GM23338 (cell line): ENCODE data around the gene KIF1A. TPM values are rescaled to one million over a fixed set of nuclear protein-coding genes. Genes with fewer than 3 reads are reported as not detected.

Experiments
- ATAC-seq: fragments of 200-7000 bp; cut with Tn5 transposase; 3 replicates; pipeline ENCODE4 v1.9.1; 2020
- DNase-seq: peaks from one replicate; pipeline ENCODE4 v3.0.0-alpha.2; 2015; ENCODE audit warnings: low spot score
- H2AFZ ChIP-seq: fragments of 200-600 bp; sonication (generic); 2 replicates; pipeline ENCODE4 v1.8.0; 2016; ENCODE audit warnings: antibody characterized with exemption, mild to moderate bottlenecking, moderate library complexity
- H3F3A ChIP-seq: fragments of 200-600 bp; sonication (generic); replicated peaks from 2 replicates; pipeline ENCODE4 v1.8.0; 2017; ENCODE audit warnings: antibody characterized with exemption, mixed run types, low read depth
- H3K27ac ChIP-seq: fragments of 200-600 bp; sonication (generic); 2 replicates; pipeline ENCODE4 v1.6.1; 2016; ENCODE audit warnings: low read depth
- H3K27me3 ChIP-seq: fragments of 200-600 bp; sonication (generic); 2 replicates; pipeline ENCODE4 v1.8.0; 2016; ENCODE audit warnings: mild to moderate bottlenecking, mixed run types, moderate library complexity; ENCODE audit not compliant: insufficient read depth
- H3K36me3 ChIP-seq: fragments of 200-600 bp; sonication (generic); 2 replicates; pipeline ENCODE4 v1.8.0; 2016; ENCODE audit warnings: mild to moderate bottlenecking; ENCODE audit not compliant: insufficient read depth
- H3K4me1 ChIP-seq: fragments of 200-600 bp; sonication (generic); 2 replicates; pipeline ENCODE4 v1.8.0; 2016; ENCODE audit warnings: mild to moderate bottlenecking, moderate library complexity; ENCODE audit not compliant: insufficient read depth
- H3K4me2 ChIP-seq: fragments of 200-600 bp; sonication (generic); 2 replicates; pipeline ENCODE4 v1.7.1; 2017; ENCODE audit warnings: mixed run types
- H3K4me3 ChIP-seq: fragments of 200-600 bp; sonication (generic); 2 replicates; pipeline ENCODE4 v1.6.1; 2016; ENCODE audit warnings: mixed run types
- H3K79me2 ChIP-seq: fragments of 200-600 bp; sonication (generic); replicated peaks from 2 replicates; pipeline ENCODE4 v1.8.0; 2017; ENCODE audit warnings: mild to moderate bottlenecking; ENCODE audit not compliant: insufficient read depth
- H3K9me2 ChIP-seq: fragments of 200-600 bp; sonication (generic); 2 replicates; pipeline ENCODE4 v1.8.0; 2017; ENCODE audit not compliant: insufficient read depth
- H4K20me1 ChIP-seq: fragments of 200-600 bp; sonication (generic); replicated peaks from 2 replicates; pipeline ENCODE4 v1.8.0; 2017; ENCODE audit warnings: mild to moderate bottlenecking; ENCODE audit not compliant: insufficient read depth
- H3K27ac Mint-ChIP-seq: 2 replicates; pipeline ENCODE4 v1.8.0; 2020; ENCODE audit warnings: inconsistent platforms, mild to moderate bottlenecking, moderate library complexity, mixed read lengths
- H3K27me3 Mint-ChIP-seq: 3 replicates; pipeline ENCODE4 v1.8.0; 2022; ENCODE audit warnings: low read depth, mild to moderate bottlenecking, moderate library complexity, mixed read lengths, inconsistent platforms; ENCODE audit not compliant: insufficient read depth, poor library complexity
- H3K36me3 Mint-ChIP-seq: 3 replicates; pipeline ENCODE4 v1.8.0; 2021; ENCODE audit warnings: low read depth, mild to moderate bottlenecking, inconsistent platforms, moderate library complexity, mixed read lengths
- H3K4me1 Mint-ChIP-seq: 3 replicates; pipeline ENCODE4 v1.8.0; 2020; ENCODE audit warnings: mild to moderate bottlenecking, inconsistent platforms, mixed read lengths
- H3K4me3 Mint-ChIP-seq: 3 replicates; pipeline ENCODE4 v1.8.0; 2021; ENCODE audit warnings: moderate library complexity, mild to moderate bottlenecking, inconsistent platforms, mixed read lengths
- H3K9me3 Mint-ChIP-seq: 3 replicates; pipeline ENCODE4 v1.8.0; 2020; ENCODE audit warnings: moderate library complexity, mild to moderate bottlenecking, inconsistent platforms, mixed read lengths
- CREB1 ChIP-seq: fragments of 250-450 bp; sonication (Bioruptor Pico); IDR thresholded peaks from 2 replicates; pipeline ENCODE4 v1.5.0; 2020; ENCODE audit warnings: low read depth, mild to moderate bottlenecking, moderate library complexity
- EZH2 ChIP-seq: fragments of 200-600 bp; sonication (generic); IDR thresholded peaks from one replicate; pipeline ENCODE4 v1.8.0; 2017; ENCODE audit warnings: antibody characterized with exemption, mild to moderate bottlenecking, low read depth; ENCODE audit not compliant: unreplicated experiment
- EZH2phosphoT487 ChIP-seq: fragments of 200-600 bp; sonication (generic); IDR thresholded peaks from one replicate; pipeline ENCODE4 v1.8.1; 2018; ENCODE audit warnings: antibody characterized with exemption; ENCODE audit not compliant: unreplicated experiment
- NANOG ChIP-seq: IDR thresholded peaks from 2 replicates; pipeline ENCODE4 v1.6.1; 2016; ENCODE audit warnings: antibody characterized with exemption, borderline replicate concordance
- POLR2AphosphoS5 ChIP-seq: IDR thresholded peaks from 2 replicates; pipeline ENCODE4 v1.6.1; 2016; ENCODE audit warnings: antibody characterized with exemption, low read depth
- ZNF331 ChIP-seq: fragments of 250-450 bp; sonication (Bioruptor Pico); IDR thresholded peaks from 2 replicates; pipeline ENCODE4 v1.5.0; 2020; ENCODE audit warnings: low read depth, mild to moderate bottlenecking, moderate library complexity
- polyA plus RNA-seq: library from polyadenylated mRNA; unstranded; fragments of >200 nt; fragmentation: Nextera tagmentation; extraction: Ambion mirVana; gene quantifications from 2 replicates; pipeline ENCODE4 v1.2.1, GENCODE V29; 2016
- total RNA-seq: library from RNA; depleted of rRNA; stranded (reverse); fragments of >200 nt; shearing (Covaris generic); gene quantifications from 2 replicates; pipeline ENCODE4 v1.2.3, GENCODE V29; 2014
- TF ChIP-seq, protein P1 (sequence below): fragments of 250-450 bp; sonication (Bioruptor Pico); IDR thresholded peaks from 2 replicates; pipeline ENCODE4 v1.5.0; 2020; ENCODE audit warnings: mild to moderate bottlenecking, moderate library complexity
- TF ChIP-seq, protein P2 (sequence below), 2 experiments: fragments of 200-600 bp in 1 of 2; sonication (generic) in 1 of 2; conservative IDR thresholded peaks; 2 replicates each; pipeline versions ENCODE4 v1.5.1 to v1.6.1; 2016 to 2017; ENCODE audit warnings: antibody characterized with exemption in 2 of 2, low read depth in 2 of 2, mild to moderate bottlenecking in 2 of 2, moderate library complexity in 1 of 2
- TF ChIP-seq, protein P3 (sequence below): IDR thresholded peaks from one replicate; pipeline ENCODE4 v1.6.1; 2018; ENCODE audit warnings: antibody characterized with exemption; ENCODE audit not compliant: unreplicated experiment
- TF ChIP-seq, protein P4 (sequence below): IDR thresholded peaks from 2 replicates; pipeline ENCODE4 v1.6.1; 2016; ENCODE audit warnings: antibody characterized with exemption

KIF1A gene
- total and polyA plus RNA-seq, 2 experiments from 2014 or later: 169 to 214 TPM

DNA sequence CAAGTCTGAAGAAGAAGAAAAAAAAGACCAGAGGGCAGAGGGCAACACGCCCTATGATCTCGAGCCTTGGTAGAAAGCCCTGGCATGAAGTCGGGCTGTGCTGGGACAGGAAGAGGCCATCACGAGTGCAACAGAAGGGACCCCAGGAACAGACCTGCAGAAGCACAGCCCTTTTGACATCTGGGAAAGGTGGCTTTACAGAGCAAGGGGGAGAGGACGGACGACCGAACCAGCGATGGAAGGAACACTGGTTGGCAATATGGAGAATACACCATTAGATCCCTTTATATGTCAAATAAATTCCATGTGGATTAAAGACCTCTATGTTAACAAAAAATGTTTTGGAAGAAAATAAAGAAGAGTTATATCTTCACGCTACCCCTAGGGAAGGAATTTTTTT is 10.7 kb downstream of the KIF1A start:
- Histone ChIP-seq H3K27me3 (no peaks in the 10 kb centered on the region), H3K9me2 (no peaks in the 10 kb centered on the region), H2AFZ (no peak overlapping the region), H3K4me3 (no peak overlapping the region), H3K4me2 (no peak overlapping the region), H3K79me2 (peaks cover 96% of the 10 kb centered on the region), H4K20me1 (peaks cover 57% of the 10 kb centered on the region), H3K4me1 (no peaks in the 10 kb centered on the region), H3K36me3 (no peaks in the 10 kb centered on the region; the same call in 1 of the 2 replicates), H3F3A (no peaks in the 10 kb centered on the region), H3K27ac (no peak overlapping the region)
- ATAC-seq (no peak), DNase-seq (no peak)
- Mint-ChIP-seq H3K9me3 (peaks cover 11% of the 10 kb centered on the region), H3K27me3 (peaks cover 17% of the 10 kb centered on the region), H3K36me3 (peaks cover 81% of the 10 kb centered on the region), H3K27ac (no peak overlapping the region), H3K4me1 (peaks cover 38% of the 10 kb centered on the region), H3K4me3 (no peak overlapping the region)
- TF ChIP-seq, protein P1, sequence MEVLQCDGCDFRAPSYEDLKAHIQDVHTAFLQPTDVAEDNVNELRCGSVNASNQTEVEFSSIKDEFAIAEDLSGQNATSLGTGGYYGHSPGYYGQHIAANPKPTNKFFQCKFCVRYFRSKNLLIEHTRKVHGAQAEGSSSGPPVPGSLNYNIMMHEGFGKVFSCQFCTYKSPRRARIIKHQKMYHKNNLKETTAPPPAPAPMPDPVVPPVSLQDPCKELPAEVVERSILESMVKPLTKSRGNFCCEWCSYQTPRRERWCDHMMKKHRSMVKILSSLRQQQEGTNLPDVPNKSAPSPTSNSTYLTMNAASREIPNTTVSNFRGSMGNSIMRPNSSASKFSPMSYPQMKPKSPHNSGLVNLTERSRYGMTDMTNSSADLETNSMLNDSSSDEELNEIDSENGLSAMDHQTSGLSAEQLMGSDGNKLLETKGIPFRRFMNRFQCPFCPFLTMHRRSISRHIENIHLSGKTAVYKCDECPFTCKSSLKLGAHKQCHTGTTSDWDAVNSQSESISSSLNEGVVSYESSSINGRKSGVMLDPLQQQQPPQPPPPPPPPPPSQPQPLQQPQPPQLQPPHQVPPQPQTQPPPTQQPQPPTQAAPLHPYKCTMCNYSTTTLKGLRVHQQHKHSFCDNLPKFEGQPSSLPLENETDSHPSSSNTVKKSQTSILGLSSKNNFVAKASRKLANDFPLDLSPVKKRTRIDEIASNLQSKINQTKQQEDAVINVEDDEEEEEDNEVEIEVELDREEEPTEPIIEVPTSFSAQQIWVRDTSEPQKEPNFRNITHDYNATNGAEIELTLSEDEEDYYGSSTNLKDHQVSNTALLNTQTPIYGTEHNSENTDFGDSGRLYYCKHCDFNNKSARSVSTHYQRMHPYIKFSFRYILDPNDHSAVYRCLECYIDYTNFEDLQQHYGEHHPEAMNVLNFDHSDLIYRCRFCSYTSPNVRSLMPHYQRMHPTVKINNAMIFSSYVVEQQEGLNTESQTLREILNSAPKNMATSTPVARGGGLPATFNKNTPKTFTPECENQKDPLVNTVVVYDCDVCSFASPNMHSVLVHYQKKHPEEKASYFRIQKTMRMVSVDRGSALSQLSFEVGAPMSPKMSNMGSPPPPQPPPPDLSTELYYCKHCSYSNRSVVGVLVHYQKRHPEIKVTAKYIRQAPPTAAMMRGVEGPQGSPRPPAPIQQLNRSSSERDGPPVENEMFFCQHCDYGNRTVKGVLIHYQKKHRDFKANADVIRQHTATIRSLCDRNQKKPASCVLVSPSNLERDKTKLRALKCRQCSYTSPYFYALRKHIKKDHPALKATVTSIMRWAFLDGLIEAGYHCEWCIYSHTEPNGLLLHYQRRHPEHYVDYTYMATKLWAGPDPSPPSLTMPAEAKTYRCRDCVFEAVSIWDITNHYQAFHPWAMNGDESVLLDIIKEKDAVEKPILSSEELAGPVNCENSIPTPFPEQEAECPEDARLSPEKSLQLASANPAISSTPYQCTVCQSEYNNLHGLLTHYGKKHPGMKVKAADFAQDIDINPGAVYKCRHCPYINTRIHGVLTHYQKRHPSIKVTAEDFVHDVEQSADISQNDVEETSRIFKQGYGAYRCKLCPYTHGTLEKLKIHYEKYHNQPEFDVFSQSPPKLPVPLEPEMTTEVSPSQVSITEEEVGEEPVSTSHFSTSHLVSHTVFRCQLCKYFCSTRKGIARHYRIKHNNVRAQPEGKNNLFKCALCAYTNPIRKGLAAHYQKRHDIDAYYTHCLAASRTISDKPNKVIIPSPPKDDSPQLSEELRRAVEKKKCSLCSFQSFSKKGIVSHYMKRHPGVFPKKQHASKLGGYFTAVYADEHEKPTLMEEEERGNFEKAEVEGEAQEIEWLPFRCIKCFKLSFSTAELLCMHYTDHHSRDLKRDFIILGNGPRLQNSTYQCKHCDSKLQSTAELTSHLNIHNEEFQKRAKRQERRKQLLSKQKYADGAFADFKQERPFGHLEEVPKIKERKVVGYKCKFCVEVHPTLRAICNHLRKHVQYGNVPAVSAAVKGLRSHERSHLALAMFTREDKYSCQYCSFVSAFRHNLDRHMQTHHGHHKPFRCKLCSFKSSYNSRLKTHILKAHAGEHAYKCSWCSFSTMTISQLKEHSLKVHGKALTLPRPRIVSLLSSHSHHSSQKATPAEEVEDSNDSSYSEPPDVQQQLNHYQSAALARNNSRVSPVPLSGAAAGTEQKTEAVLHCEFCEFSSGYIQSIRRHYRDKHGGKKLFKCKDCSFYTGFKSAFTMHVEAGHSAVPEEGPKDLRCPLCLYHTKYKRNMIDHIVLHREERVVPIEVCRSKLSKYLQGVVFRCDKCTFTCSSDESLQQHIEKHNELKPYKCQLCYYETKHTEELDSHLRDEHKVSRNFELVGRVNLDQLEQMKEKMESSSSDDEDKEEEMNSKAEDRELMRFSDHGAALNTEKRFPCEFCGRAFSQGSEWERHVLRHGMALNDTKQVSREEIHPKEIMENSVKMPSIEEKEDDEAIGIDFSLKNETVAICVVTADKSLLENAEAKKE (CRISPR knock-in tag): no peak
- TF ChIP-seq ZNF331 (CRISPR knock-in tag): no peak
- TF ChIP-seq, protein P2, sequence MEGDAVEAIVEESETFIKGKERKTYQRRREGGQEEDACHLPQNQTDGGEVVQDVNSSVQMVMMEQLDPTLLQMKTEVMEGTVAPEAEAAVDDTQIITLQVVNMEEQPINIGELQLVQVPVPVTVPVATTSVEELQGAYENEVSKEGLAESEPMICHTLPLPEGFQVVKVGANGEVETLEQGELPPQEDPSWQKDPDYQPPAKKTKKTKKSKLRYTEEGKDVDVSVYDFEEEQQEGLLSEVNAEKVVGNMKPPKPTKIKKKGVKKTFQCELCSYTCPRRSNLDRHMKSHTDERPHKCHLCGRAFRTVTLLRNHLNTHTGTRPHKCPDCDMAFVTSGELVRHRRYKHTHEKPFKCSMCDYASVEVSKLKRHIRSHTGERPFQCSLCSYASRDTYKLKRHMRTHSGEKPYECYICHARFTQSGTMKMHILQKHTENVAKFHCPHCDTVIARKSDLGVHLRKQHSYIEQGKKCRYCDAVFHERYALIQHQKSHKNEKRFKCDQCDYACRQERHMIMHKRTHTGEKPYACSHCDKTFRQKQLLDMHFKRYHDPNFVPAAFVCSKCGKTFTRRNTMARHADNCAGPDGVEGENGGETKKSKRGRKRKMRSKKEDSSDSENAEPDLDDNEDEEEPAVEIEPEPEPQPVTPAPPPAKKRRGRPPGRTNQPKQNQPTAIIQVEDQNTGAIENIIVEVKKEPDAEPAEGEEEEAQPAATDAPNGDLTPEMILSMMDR (conservative IDR thresholded peaks at IDR 0.05; ENCODE audit: low read depth in 2 of 2): no peak
- no peak for TF ChIP-seq EZH2
- TF ChIP-seq, protein P3, sequence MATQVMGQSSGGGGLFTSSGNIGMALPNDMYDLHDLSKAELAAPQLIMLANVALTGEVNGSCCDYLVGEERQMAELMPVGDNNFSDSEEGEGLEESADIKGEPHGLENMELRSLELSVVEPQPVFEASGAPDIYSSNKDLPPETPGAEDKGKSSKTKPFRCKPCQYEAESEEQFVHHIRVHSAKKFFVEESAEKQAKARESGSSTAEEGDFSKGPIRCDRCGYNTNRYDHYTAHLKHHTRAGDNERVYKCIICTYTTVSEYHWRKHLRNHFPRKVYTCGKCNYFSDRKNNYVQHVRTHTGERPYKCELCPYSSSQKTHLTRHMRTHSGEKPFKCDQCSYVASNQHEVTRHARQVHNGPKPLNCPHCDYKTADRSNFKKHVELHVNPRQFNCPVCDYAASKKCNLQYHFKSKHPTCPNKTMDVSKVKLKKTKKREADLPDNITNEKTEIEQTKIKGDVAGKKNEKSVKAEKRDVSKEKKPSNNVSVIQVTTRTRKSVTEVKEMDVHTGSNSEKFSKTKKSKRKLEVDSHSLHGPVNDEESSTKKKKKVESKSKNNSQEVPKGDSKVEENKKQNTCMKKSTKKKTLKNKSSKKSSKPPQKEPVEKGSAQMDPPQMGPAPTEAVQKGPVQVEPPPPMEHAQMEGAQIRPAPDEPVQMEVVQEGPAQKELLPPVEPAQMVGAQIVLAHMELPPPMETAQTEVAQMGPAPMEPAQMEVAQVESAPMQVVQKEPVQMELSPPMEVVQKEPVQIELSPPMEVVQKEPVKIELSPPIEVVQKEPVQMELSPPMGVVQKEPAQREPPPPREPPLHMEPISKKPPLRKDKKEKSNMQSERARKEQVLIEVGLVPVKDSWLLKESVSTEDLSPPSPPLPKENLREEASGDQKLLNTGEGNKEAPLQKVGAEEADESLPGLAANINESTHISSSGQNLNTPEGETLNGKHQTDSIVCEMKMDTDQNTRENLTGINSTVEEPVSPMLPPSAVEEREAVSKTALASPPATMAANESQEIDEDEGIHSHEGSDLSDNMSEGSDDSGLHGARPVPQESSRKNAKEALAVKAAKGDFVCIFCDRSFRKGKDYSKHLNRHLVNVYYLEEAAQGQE: no peak
- no peak for TF ChIP-seq NANOG
- TF ChIP-seq EZH2phosphoT487: no peak
- no peak for TF ChIP-seq POLR2AphosphoS5
- no peak for TF ChIP-seq CREB1
- TF ChIP-seq, protein P4, sequence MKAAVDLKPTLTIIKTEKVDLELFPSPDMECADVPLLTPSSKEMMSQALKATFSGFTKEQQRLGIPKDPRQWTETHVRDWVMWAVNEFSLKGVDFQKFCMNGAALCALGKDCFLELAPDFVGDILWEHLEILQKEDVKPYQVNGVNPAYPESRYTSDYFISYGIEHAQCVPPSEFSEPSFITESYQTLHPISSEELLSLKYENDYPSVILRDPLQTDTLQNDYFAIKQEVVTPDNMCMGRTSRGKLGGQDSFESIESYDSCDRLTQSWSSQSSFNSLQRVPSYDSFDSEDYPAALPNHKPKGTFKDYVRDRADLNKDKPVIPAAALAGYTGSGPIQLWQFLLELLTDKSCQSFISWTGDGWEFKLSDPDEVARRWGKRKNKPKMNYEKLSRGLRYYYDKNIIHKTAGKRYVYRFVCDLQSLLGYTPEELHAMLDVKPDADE: no peak
